ENCODE data around the gene SIM2. TPM values are rescaled to one million over a fixed set of nuclear protein-coding genes. Genes with fewer than 3 reads are reported as not detected.

Gene SIM2
- total RNA-seq, 1 donor from 2014 or later = 14.8 TPM

GRCh38 chr21:36761685-36762084 lies 62.8 kb downstream of the SIM2 start:
- Mint-ChIP-seq H3K4me3 (no peak overlapping the region), H3K36me3 (peaks cover 9% of the 10 kb centered on the region), H3K4me1 (ENCODE audit: unreplicated experiment) (peaks cover 32% of the 10 kb centered on the region), H3K9me3 (no peaks in the 10 kb centered on the region), H3K27me3 (no peaks in the 10 kb centered on the region), H3K27ac (no peak overlapping the region)
- no peak for DNase-seq (ENCODE audit: extremely low spot score, unreplicated experiment)
- TF ChIP-seq, protein P1, sequence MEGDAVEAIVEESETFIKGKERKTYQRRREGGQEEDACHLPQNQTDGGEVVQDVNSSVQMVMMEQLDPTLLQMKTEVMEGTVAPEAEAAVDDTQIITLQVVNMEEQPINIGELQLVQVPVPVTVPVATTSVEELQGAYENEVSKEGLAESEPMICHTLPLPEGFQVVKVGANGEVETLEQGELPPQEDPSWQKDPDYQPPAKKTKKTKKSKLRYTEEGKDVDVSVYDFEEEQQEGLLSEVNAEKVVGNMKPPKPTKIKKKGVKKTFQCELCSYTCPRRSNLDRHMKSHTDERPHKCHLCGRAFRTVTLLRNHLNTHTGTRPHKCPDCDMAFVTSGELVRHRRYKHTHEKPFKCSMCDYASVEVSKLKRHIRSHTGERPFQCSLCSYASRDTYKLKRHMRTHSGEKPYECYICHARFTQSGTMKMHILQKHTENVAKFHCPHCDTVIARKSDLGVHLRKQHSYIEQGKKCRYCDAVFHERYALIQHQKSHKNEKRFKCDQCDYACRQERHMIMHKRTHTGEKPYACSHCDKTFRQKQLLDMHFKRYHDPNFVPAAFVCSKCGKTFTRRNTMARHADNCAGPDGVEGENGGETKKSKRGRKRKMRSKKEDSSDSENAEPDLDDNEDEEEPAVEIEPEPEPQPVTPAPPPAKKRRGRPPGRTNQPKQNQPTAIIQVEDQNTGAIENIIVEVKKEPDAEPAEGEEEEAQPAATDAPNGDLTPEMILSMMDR (conservative IDR thresholded peaks at IDR 0.05) = no peak

DNA sequence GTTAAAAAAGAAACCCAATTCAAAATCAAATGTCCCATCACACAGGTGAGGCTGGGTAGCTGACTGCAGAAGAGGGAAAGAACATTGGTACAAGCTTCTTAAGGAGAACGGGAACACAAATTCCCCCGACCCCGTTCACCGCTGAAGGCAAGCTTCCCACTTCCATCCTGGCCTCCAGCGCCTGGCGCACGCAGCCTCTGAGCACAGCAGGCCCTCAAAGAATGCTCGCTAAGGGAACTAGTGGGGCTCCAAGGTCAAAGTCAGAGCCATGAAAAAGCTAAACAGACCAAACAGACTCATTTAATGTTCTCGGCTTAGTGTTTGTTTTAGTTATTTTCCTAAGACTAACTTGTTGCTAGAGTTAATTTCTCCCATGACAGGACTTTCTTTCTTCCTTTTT lies 63.7 kb downstream of the SIM2 start:
- TF ChIP-seq, protein P1 (conservative IDR thresholded peaks at IDR 0.05) = no peak
- Mint-ChIP-seq H3K9me3 (peaks cover 3% of the 10 kb centered on the region), H3K27me3 (no peaks in the 10 kb centered on the region), H3K27ac (no peak overlapping the region), H3K4me3 (no peak overlapping the region), H3K36me3 (peaks cover 13% of the 10 kb centered on the region), H3K4me1 (ENCODE audit: unreplicated experiment) (peaks cover 37% of the 10 kb centered on the region)
- DNase-seq (ENCODE audit: extremely low spot score, unreplicated experiment) = no peak

- Mint-ChIP-seq H3K4me3 (no peak overlapping the region), H3K4me1 (ENCODE audit: unreplicated experiment) (peaks cover 42% of the 10 kb centered on the region), H3K9me3 (peaks cover 4% of the 10 kb centered on the region), H3K36me3 (peaks cover 13% of the 10 kb centered on the region), H3K27ac (no peak overlapping the region), H3K27me3 (no peaks in the 10 kb centered on the region)
- TF ChIP-seq, protein P1 (conservative IDR thresholded peaks at IDR 0.05) = no peak
- no peak for DNase-seq (ENCODE audit: extremely low spot score, unreplicated experiment)
Observed at GRCh38 chr21:36763305-36763704, 64.4 kb downstream of the SIM2 start.

DNA sequence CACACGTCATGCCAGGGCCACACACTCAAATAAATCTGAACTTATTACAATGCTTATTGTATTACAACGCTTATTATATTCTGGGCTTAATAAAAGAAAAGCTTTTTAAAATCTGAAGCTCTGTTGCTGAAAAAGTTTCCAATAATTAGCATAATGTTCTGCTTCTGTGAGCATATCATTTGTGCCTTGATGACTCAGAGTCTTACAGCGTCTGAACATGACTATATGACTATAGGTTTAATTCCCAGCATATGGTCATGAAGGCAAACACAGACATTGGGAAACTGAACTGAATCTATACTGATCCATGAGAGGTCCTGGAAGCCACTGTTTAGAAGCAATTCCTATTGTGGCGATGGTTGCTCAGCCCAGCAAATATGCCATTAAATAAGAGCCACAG lies 66.3 kb downstream of the SIM2 start:
- Mint-ChIP-seq H3K9me3 (peaks cover 4% of the 10 kb centered on the region), H3K4me1 (ENCODE audit: unreplicated experiment) (peaks cover 47% of the 10 kb centered on the region), H3K27me3 (no peaks in the 10 kb centered on the region), H3K36me3 (peaks cover 9% of the 10 kb centered on the region), H3K4me3 (no peak overlapping the region), H3K27ac (no peak overlapping the region)
- DNase-seq (ENCODE audit: extremely low spot score, unreplicated experiment) = no peak
- TF ChIP-seq, protein P1 (conservative IDR thresholded peaks at IDR 0.05) = no peak

GRCh38 chr21:36766511-36766910 lies 67.6 kb downstream of the SIM2 start:
- no peaks in the 10 kb centered on the region for H3K27me3 Mint-ChIP-seq
- H3K4me1 Mint-ChIP-seq (ENCODE audit: unreplicated experiment) = peaks cover 47% of the 10 kb centered on the region
- no peak overlapping the region for H3K4me3 Mint-ChIP-seq
- no peak for DNase-seq (ENCODE audit: extremely low spot score, unreplicated experiment)
- H3K36me3 Mint-ChIP-seq = peaks cover 9% of the 10 kb centered on the region
- peaks cover 4% of the 10 kb centered on the region for H3K9me3 Mint-ChIP-seq
- H3K27ac Mint-ChIP-seq = no peak overlapping the region
- TF ChIP-seq, protein P1 (conservative IDR thresholded peaks at IDR 0.05) = no peak

GRCh38 chr21:36767096-36767495 lies 68.2 kb downstream of the SIM2 start:
- H3K4me1 Mint-ChIP-seq (ENCODE audit: unreplicated experiment) = peaks cover 44% of the 10 kb centered on the region
- H3K9me3 Mint-ChIP-seq = peaks cover 4% of the 10 kb centered on the region
- peaks cover 9% of the 10 kb centered on the region for H3K36me3 Mint-ChIP-seq
- H3K27ac Mint-ChIP-seq = no peak overlapping the region
- H3K4me3 Mint-ChIP-seq = no peak overlapping the region
- H3K27me3 Mint-ChIP-seq = no peaks in the 10 kb centered on the region
- TF ChIP-seq, protein P1 (conservative IDR thresholded peaks at IDR 0.05) = no peak
- DNase-seq (ENCODE audit: extremely low spot score, unreplicated experiment) = no peak
